Measurements from ENCODE around the gene VSTM2B. TPM values are rescaled to one million over a fixed set of nuclear protein-coding genes. Genes with fewer than 3 reads are reported as not detected.
"Not testable (repeated sequence)": the region's sequence is repeated elsewhere in the genome, so short reads cannot be mapped to it uniquely, and the experiment has no call there.

VSTM2B gene
- total and polyA plus RNA-seq, 2 experiments from 2014 or later = 0.47 to 1.1 TPM

GRCh38 chr19:29542327-29542726, 16.5 kb downstream of the VSTM2B start:
- Histone ChIP-seq H3K79me2 (no peaks in the 10 kb centered on the region), H3K27ac (no peak overlapping the region), H2AFZ (no peak overlapping the region), H3K4me3 (no peak overlapping the region), H3K4me2 (no peak overlapping the region), H3K4me1 (ENCODE audit: insufficient read depth) (peaks cover 5% of the 10 kb centered on the region), H4K20me1 (ENCODE audit: insufficient read depth, poor library complexity, severe bottlenecking) (no peaks in the 10 kb centered on the region), H3K36me3 (replicated peaks; ENCODE audit: insufficient read depth, low read depth) (no peaks in the 10 kb centered on the region), H3K9me3 (ENCODE audit: low read depth) (no peaks in the 10 kb centered on the region), H3K27me3 (no peaks in the 10 kb centered on the region), H3K9me2 (replicated peaks; ENCODE audit: insufficient read depth) (no peaks in the 10 kb centered on the region)
- no peak for TF ChIP-seq CTCF (IDR thresholded peaks at IDR 0.05; ENCODE audit: poor library complexity)
- TF ChIP-seq EZH2 (IDR thresholded peaks at IDR 0.05; ENCODE audit: borderline replicate concordance) = no peak
- no peak for TF ChIP-seq EZH2phosphoT487 (IDR thresholded peaks at IDR 0.05; ENCODE audit: low read depth, severe bottlenecking, unreplicated experiment)
- no peak for DNase-seq (ENCODE audit: low spot score)
- WGBS (ENCODE audit: low lambda C conversion rate, missing lambda C conversion rate) = 75% methylated on average over 3 of the region's 3 CpGs

- peaks cover 8% of the 10 kb centered on the region for H3K4me1 ChIP-seq (ENCODE audit: insufficient read depth)
- H3K79me2 ChIP-seq = no peaks in the 10 kb centered on the region
- no peaks in the 10 kb centered on the region for H3K9me2 ChIP-seq (replicated peaks; ENCODE audit: insufficient read depth)
- H2AFZ ChIP-seq = no peak overlapping the region
- 68% methylated on average over 3 of the region's 3 CpGs for WGBS (ENCODE audit: low lambda C conversion rate, missing lambda C conversion rate)
- TF ChIP-seq EZH2 (IDR thresholded peaks at IDR 0.05; ENCODE audit: borderline replicate concordance) (no peak), CTCF (IDR thresholded peaks at IDR 0.05; ENCODE audit: poor library complexity) (no peak), EZH2phosphoT487 (IDR thresholded peaks at IDR 0.05; ENCODE audit: low read depth, severe bottlenecking, unreplicated experiment) (no peak)
- no peak for DNase-seq (ENCODE audit: low spot score)
- H3K4me2 ChIP-seq = no peak overlapping the region
- H3K36me3 ChIP-seq (replicated peaks; ENCODE audit: insufficient read depth, low read depth) = no peaks in the 10 kb centered on the region
- no peaks in the 10 kb centered on the region for H3K27me3 ChIP-seq
- H3K4me3 ChIP-seq = no peak overlapping the region
- no peaks in the 10 kb centered on the region for H3K9me3 ChIP-seq (ENCODE audit: low read depth)
- no peak overlapping the region for H3K27ac ChIP-seq
- no peaks in the 10 kb centered on the region for H4K20me1 ChIP-seq (ENCODE audit: insufficient read depth, poor library complexity, severe bottlenecking)
Observed at GRCh38 chr19:29542776-29543175, 17.0 kb downstream of the VSTM2B start.

- 73% methylated on average over 2 of the region's 2 CpGs for WGBS (ENCODE audit: low lambda C conversion rate, missing lambda C conversion rate)
- Histone ChIP-seq H3K4me2 (no peak overlapping the region), H3K27ac (no peak overlapping the region), H3K4me3 (no peak overlapping the region), H3K79me2 (no peaks in the 10 kb centered on the region), H3K9me2 (replicated peaks; ENCODE audit: insufficient read depth) (no peaks in the 10 kb centered on the region), H3K27me3 (no peaks in the 10 kb centered on the region), H3K36me3 (replicated peaks; ENCODE audit: insufficient read depth, low read depth) (no peaks in the 10 kb centered on the region), H3K4me1 (ENCODE audit: insufficient read depth) (peaks cover 8% of the 10 kb centered on the region), H3K9me3 (ENCODE audit: low read depth) (no peaks in the 10 kb centered on the region), H4K20me1 (ENCODE audit: insufficient read depth, poor library complexity, severe bottlenecking) (no peaks in the 10 kb centered on the region), H2AFZ (no peak overlapping the region)
- no peak for DNase-seq (ENCODE audit: low spot score)
- no peak for TF ChIP-seq EZH2phosphoT487 (IDR thresholded peaks at IDR 0.05; ENCODE audit: low read depth, severe bottlenecking, unreplicated experiment)
Observed at GRCh38 chr19:29543381-29543780, 17.6 kb downstream of the VSTM2B start.

- 87% methylated on average over 15 of the region's 15 CpGs for WGBS (ENCODE audit: low lambda C conversion rate, missing lambda C conversion rate)
- H2AFZ ChIP-seq = no peak overlapping the region
Observed at GRCh38 chr19:29544656-29545360, 19.0 kb downstream of the VSTM2B start.

GRCh38 chr19:29545447-29545846, 19.7 kb downstream of the VSTM2B start:
- 84% methylated on average over 4 of the region's 4 CpGs for WGBS (ENCODE audit: low lambda C conversion rate, missing lambda C conversion rate)
- not testable (repeated sequence) for H2AFZ ChIP-seq; H3K79me2 ChIP-seq; H3K4me1 ChIP-seq (ENCODE audit: insufficient read depth); H3K4me3 ChIP-seq; H3K9me3 ChIP-seq (ENCODE audit: low read depth); H4K20me1 ChIP-seq (ENCODE audit: insufficient read depth, poor library complexity, severe bottlenecking); DNase-seq (ENCODE audit: low spot score); H3K27me3 ChIP-seq; H3K36me3 ChIP-seq (replicated peaks; ENCODE audit: insufficient read depth, low read depth); H3K4me2 ChIP-seq; H3K9me2 ChIP-seq (replicated peaks; ENCODE audit: insufficient read depth); H3K27ac ChIP-seq

More at GRCh38 chr19:29544656-29545360, 19.0 kb downstream of the VSTM2B start:
- Histone ChIP-seq H3K27ac (no peak overlapping the region), H3K4me1 (ENCODE audit: insufficient read depth) (peaks cover 8% of the 10 kb centered on the region), H3K27me3 (no peaks in the 10 kb centered on the region), H3K9me3 (ENCODE audit: low read depth) (no peaks in the 10 kb centered on the region), H3K4me3 (no peak overlapping the region), H3K9me2 (replicated peaks; ENCODE audit: insufficient read depth) (no peaks in the 10 kb centered on the region), H3K36me3 (replicated peaks; ENCODE audit: insufficient read depth, low read depth) (no peaks in the 10 kb centered on the region), H3K79me2 (no peaks in the 10 kb centered on the region), H4K20me1 (ENCODE audit: insufficient read depth, poor library complexity, severe bottlenecking) (no peaks in the 10 kb centered on the region), H3K4me2 (no peak overlapping the region)
- DNase-seq (ENCODE audit: low spot score) = no peak
- TF ChIP-seq CTCF (IDR thresholded peaks at IDR 0.05; ENCODE audit: poor library complexity) = no peak
- TF ChIP-seq EZH2 (IDR thresholded peaks at IDR 0.05; ENCODE audit: borderline replicate concordance) = no peak
- TF ChIP-seq EZH2phosphoT487 (IDR thresholded peaks at IDR 0.05; ENCODE audit: low read depth, severe bottlenecking, unreplicated experiment) = no peak
